CD4-positive, alpha-beta T cell treated with Interleukin-4 for 1 hour (primary cell): ENCODE results near the gene PPIL1.

Experiments
- DNase-seq, 2 donors: peaks; one replicate each; pipeline ENCODE4 v3.0.0-alpha.2; 2020 to 2022

Gene PPIL1

GRCh38 chr6:36888115-36888643 is 13.6 kb upstream of the PPIL1 start:
- no peak for DNase-seq

- no peak for DNase-seq
These were observed 12.5 kb upstream of the PPIL1 start for GRCh38 chr6:36886950-36887618.

- peak; percentile 97 to 98 for DNase-seq
These were observed 11.1 kb upstream of the PPIL1 start, which contains the start of gene C6orf89 for GRCh38 chr6:36885461-36886401. TSS of gene C6orf89 (plus strand) at chr6:36885952. CDS start at chr6:36899445, 13,493 bp downstream.

GRCh38 chr6:36884610-36885009 is 10.0 kb upstream of the PPIL1 start:
- DNase-seq = no peak

GRCh38 chr6:36875250-36875633 is 639 bp upstream of the PPIL1 start:
- DNase-seq = no peak

GRCh38 chr6:36873612-36874442 is 776 bp downstream of the PPIL1 start:
- DNase-seq = no peak

- no peak for DNase-seq
These were observed 1.5 kb downstream of the PPIL1 start for GRCh38 chr6:36873115-36873514.

- no peak for DNase-seq
These were observed 2.9 kb downstream of the PPIL1 start for GRCh38 chr6:36871686-36872085.

GRCh38 chr6:36867471-36868224 is 7.0 kb downstream of the PPIL1 start:
- no peak for DNase-seq

- DNase-seq = no peak
These were observed 8.8 kb downstream of the PPIL1 start for GRCh38 chr6:36865835-36866234.

GRCh38 chr6:36863670-36864540 is 10.7 kb downstream of the PPIL1 start:
- DNase-seq = no peak

- DNase-seq = no peak
These were observed 11.7 kb downstream of the PPIL1 start for GRCh38 chr6:36862848-36863382.

- DNase-seq = no peak
These were observed 12.3 kb downstream of the PPIL1 start for GRCh38 chr6:36862164-36862847.

- no peak for DNase-seq
These were observed 14.5 kb downstream of the PPIL1 start for GRCh38 chr6:36860126-36860525.

GRCh38 chr6:36858407-36858981 is 16.1 kb downstream of the PPIL1 start:
- DNase-seq = no peak

- no peak for DNase-seq
These were observed 17.3 kb downstream of the PPIL1 start for GRCh38 chr6:36857325-36857724.

- DNase-seq = no peak
These were observed 18.3 kb downstream of the PPIL1 start for GRCh38 chr6:36856277-36856676.

GRCh38 chr6:36855750-36856149 is 18.9 kb downstream of the PPIL1 start:
- DNase-seq = no peak

- DNase-seq = peak in 1 of 2 donors; percentile 56
These were observed 21.3 kb downstream of the PPIL1 start for GRCh38 chr6:36853325-36853724.
